K562 (cell line): ENCODE data around the gene PDIA2. TPM values are rescaled to one million over a fixed set of nuclear protein-coding genes. Genes with fewer than 3 reads are reported as not detected.

Source experiments
- GATAD2B ChIP-seq: fragments of 450-650 bp; IDR thresholded peaks from 2 replicates; pipeline ENCODE4 v1.6.1; 2017; ENCODE audit warnings: mild to moderate bottlenecking, borderline replicate concordance
- TAF7 ChIP-seq: fragments of 450-650 bp; IDR thresholded peaks from 2 replicates; pipeline ENCODE4 v1.6.1; 2016; ENCODE audit warnings: missing genetic modification characterization, missing compliant biosample characterization
- TCF7 ChIP-seq: sonication (generic); IDR thresholded peaks from 2 replicates; pipeline ENCODE4 v1.6.1; 2016; ENCODE audit warnings: antibody characterized with exemption, borderline replicate concordance
- ZBED1 ChIP-seq: IDR thresholded peaks from 2 replicates; pipeline ENCODE4 v1.6.1; 2014
- polyA plus RNA-seq, 8 experiments: library from polyadenylated mRNA; depleted of rRNA in 4 of 8; stranded (reverse) in 5 of 8; unstranded in 3 of 8; fragments of >200 nt; fragmentation: Nextera tagmentation in 2 of 8; fragmentation: Illumina TruSeq in 1 of 8; extraction: Ambion mirVana in 2 of 8; extraction: Trizol in 1 of 8; gene quantifications; 2 replicates each; pipeline versions ENCODE4 v1.2.1 to v1.2.3, GENCODE V29; 2011 to 2014; ENCODE audit warnings: inconsistent platforms in 1 of 8, missing spikeins in 1 of 8
- total RNA-seq, 7 experiments: library from RNA; depleted of rRNA in 6 of 7; stranded (reverse); fragments of >200 nt in 6 of 7; fragmentation: Illumina TruSeq in 2 of 7; extraction: Trizol in 2 of 7; gene quantifications; 2 replicates each; pipeline versions ENCODE4 v1.2.1 to v1.2.3, GENCODE V29; 2011 to 2021; ENCODE audit warnings: low replicate concordance in 1 of 7
- TF ChIP-seq, protein P1 (sequence below): sonication (generic); formaldehyde crosslinking; IDR thresholded peaks from 2 replicates; pipeline ENCODE4 v1.4.0; 2020; ENCODE audit warnings: mild to moderate bottlenecking, missing genetic modification reagents
- TF ChIP-seq, protein P2 (sequence below): fragments of 250-450 bp; sonication (Bioruptor Pico); IDR thresholded peaks from 2 replicates; pipeline ENCODE4 v1.6.1; 2021; ENCODE audit warnings: mild to moderate bottlenecking

PDIA2 gene
- total and polyA plus RNA-seq, 9 of the 15 experiments (the other 6 are each of a cell fraction or from before 2014, with no cell fraction given): 0.13 to 0.92 (median 0.23) TPM; not detected in 4

DNA sequence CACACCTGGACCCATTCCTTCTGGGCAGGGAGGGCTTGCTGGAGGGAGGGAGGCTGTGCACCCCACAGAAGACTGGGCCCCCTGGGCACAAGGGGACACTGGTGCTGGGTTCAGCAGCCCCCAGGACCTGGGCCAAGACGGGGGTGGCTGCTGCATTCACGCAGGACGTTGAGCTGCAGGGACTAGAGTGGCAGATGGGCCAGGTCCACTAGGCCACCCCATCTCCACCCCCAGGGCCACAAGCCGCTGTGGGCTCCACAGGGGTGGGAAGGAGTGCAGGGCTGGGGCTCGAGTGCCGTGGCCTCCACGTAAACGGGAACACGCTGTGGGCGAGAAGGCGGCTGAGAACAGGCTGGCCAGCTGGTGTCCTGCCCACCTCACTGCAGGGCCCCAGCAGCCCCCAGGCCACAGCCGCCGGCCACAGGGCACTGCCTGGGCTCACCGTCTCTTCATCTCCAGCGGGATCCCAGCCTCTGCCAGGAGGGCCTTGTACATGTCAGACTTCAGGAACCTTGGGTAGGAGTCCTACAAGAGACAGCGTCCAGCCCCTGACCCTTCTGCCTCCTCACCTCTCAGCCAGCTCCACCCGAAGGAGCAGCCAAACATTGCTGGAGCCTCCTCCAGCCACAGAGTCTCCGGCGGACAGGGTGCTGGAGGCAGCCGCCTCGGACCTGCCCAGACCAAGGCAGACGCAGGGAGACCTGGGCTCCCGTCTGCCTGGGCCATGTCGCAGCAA, 13.7 kb upstream of the PDIA2 start (continued):
- TF ChIP-seq, protein P1, sequence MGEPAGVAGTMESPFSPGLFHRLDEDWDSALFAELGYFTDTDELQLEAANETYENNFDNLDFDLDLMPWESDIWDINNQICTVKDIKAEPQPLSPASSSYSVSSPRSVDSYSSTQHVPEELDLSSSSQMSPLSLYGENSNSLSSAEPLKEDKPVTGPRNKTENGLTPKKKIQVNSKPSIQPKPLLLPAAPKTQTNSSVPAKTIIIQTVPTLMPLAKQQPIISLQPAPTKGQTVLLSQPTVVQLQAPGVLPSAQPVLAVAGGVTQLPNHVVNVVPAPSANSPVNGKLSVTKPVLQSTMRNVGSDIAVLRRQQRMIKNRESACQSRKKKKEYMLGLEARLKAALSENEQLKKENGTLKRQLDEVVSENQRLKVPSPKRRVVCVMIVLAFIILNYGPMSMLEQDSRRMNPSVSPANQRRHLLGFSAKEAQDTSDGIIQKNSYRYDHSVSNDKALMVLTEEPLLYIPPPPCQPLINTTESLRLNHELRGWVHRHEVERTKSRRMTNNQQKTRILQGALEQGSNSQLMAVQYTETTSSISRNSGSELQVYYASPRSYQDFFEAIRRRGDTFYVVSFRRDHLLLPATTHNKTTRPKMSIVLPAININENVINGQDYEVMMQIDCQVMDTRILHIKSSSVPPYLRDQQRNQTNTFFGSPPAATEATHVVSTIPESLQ (CRISPR knock-in tag): no peak
- TF ChIP-seq TAF7 (tag): no peak
- TF ChIP-seq, protein P2, sequence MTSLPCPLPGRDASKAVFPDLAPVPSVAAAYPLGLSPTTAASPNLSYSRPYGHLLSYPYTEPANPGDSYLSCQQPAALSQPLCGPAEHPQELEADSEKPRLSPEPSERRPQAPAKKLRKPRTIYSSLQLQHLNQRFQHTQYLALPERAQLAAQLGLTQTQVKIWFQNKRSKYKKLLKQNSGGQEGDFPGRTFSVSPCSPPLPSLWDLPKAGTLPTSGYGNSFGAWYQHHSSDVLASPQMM (CRISPR knock-in tag): no peak
- TF ChIP-seq ZBED1: no peak
- no peak for TF ChIP-seq TCF7
- no peak for TF ChIP-seq GATAD2B
